Hepatocyte (in vitro differentiated cells): ENCODE data around the gene ZNHIT1. TPM values are rescaled to one million over a fixed set of nuclear protein-coding genes. Genes with fewer than 3 reads are reported as not detected.
"Not testable (repeated sequence)": the region's sequence is repeated elsewhere in the genome, so short reads cannot be mapped to it uniquely, and the experiment has no call there.

Source experiments
- DNase-seq: peaks from one replicate; pipeline ENCODE4 v3.0.0-alpha.2; 2016; ENCODE audit warnings: low spot score
- H2AFZ ChIP-seq: fragments of 200-600 bp; sonication (generic); 2 replicates; pipeline ENCODE4 v1.6.0; 2016; ENCODE audit warnings: antibody characterized with exemption, mild to moderate bottlenecking
- H3K27ac ChIP-seq: fragments of 200-600 bp; sonication (generic); 2 replicates; pipeline ENCODE4 v1.5.1; 2016; ENCODE audit warnings: mild to moderate bottlenecking
- H3K27me3 ChIP-seq: fragments of 200-600 bp; sonication (generic); 2 replicates; pipeline ENCODE4 v1.6.1; 2016
- H3K36me3 ChIP-seq: fragments of 200-600 bp; sonication (generic); replicated peaks from 2 replicates; pipeline ENCODE4 v1.5.1; 2016; ENCODE audit warnings: low read depth; ENCODE audit not compliant: insufficient read depth
- H3K4me1 ChIP-seq: fragments of 200-600 bp; sonication (generic); 2 replicates; pipeline ENCODE4 v1.5.1; 2016; ENCODE audit warnings: mild to moderate bottlenecking, moderate library complexity; ENCODE audit not compliant: insufficient read depth
- H3K4me2 ChIP-seq: fragments of 200-600 bp; sonication (generic); 2 replicates; pipeline ENCODE4 v1.6.0; 2016
- H3K4me3 ChIP-seq: fragments of 200-600 bp; sonication (generic); 2 replicates; pipeline ENCODE4 v1.5.1; 2016; ENCODE audit warnings: mild to moderate bottlenecking
- H3K79me2 ChIP-seq: fragments of 200-600 bp; sonication (generic); 2 replicates; pipeline ENCODE4 v1.6.0; 2017; ENCODE audit warnings: mild to moderate bottlenecking
- H3K9me2 ChIP-seq: fragments of 200-600 bp; sonication (generic); replicated peaks from 2 replicates; pipeline ENCODE4 v1.6.0; 2017; ENCODE audit warnings: mild to moderate bottlenecking; ENCODE audit not compliant: insufficient read depth
- H3K9me3 ChIP-seq: fragments of 200-600 bp; sonication (generic); 2 replicates; pipeline ENCODE4 v1.5.1; 2016; ENCODE audit warnings: low read depth, mild to moderate bottlenecking
- H4K20me1 ChIP-seq: fragments of 200-600 bp; sonication (generic); 2 replicates; pipeline ENCODE4 v1.6.0; 2016; ENCODE audit warnings: mild to moderate bottlenecking; ENCODE audit not compliant: insufficient read depth, poor library complexity, severe bottlenecking
- CTCF ChIP-seq: fragments of 200-600 bp; sonication (generic); IDR thresholded peaks from 2 replicates; pipeline ENCODE4 v1.5.1; 2016; ENCODE audit warnings: antibody characterized with exemption, mild to moderate bottlenecking; ENCODE audit not compliant: poor library complexity
- EZH2 ChIP-seq: fragments of 200-600 bp; sonication (generic); IDR thresholded peaks from 2 replicates; pipeline ENCODE4 v1.6.1; 2016; ENCODE audit warnings: antibody characterized with exemption, mild to moderate bottlenecking, borderline replicate concordance
- EZH2phosphoT487 ChIP-seq: fragments of 200-600 bp; sonication (generic); IDR thresholded peaks from one replicate; pipeline ENCODE4 v1.6.1; 2018; ENCODE audit warnings: antibody characterized with exemption, mild to moderate bottlenecking, low read depth, moderate library complexity; ENCODE audit not compliant: unreplicated experiment, severe bottlenecking
- WGBS: methylation state at CpG from one replicate; pipeline ENCODE4 v1.1.6; 2016; ENCODE audit warnings: low lambda C conversion rate; ENCODE audit errors: missing lambda C conversion rate; 5-methylcytosine and 5-hydroxymethylcytosine counted together
- polyA plus RNA-seq: library from polyadenylated mRNA; unstranded; fragments of >200 nt; fragmentation: Nextera tagmentation; extraction: Ambion mirVana; gene quantifications from 2 replicates; pipeline ENCODE4 v1.2.1, GENCODE V29; 2016
- total RNA-seq: library from RNA; depleted of rRNA; stranded (reverse); fragments of >200 nt; gene quantifications from 2 replicates; pipeline ENCODE4 v1.2.3, GENCODE V29; 2014

Gene ZNHIT1
- total and polyA plus RNA-seq, 2 experiments from 2014 or later = 110 to 117 TPM

DNA sequence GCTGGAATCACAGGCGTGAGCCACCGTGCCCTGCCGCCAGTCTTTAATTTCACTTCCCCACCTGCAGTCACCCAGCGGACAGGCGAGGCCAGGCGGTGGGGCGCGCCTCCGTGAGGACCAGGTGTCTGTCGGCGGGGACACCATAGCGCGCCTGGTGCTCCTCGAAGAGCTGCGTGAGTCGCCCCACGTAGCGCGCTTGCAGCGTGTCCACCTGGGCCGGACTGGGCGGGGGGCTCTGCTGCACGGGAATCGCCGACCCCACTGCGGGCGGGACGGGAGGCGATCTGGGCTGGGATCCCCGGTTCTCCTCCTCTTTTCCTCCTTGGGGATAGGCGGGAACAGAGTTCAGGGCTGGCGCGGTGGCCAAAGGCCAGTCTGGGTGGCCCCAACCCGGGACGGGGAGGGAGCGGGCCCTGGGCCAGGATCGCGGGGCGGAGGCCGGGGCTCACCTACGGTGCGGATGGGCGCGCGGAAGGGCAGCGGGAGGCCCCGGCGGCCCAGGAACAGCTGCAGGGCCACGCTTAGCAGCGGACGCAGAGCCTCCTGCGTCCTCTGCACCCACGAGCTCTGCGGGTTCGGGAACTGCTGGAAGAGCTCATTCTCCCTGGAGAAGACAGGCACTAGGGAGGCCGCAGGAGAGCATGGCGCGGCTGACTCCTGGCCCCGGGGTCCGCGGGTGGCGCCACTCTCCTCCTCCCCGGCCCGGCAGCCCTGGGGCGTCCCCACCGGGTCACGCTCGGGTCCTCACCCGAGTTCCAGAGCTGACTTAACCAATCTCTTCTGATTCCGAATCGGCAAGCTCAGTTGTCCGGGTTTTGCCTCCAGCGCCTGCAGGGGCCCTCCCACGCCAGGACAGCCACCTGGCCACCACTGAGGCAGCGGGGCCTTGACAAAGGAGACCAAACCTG lies 16.0 kb upstream of the ZNHIT1 start:
- H3K4me1 ChIP-seq = no peaks in the 10 kb centered on the region
- no peak overlapping the region for H3K4me3 ChIP-seq
- H3K27ac ChIP-seq = peak overlapping the region; percentile 46
- TF ChIP-seq EZH2phosphoT487 (no peak), CTCF (no peak), EZH2 (no peak)
- H4K20me1 ChIP-seq = no peaks in the 10 kb centered on the region
- peak overlapping the region; percentile 60 for H2AFZ ChIP-seq
- peaks cover 37% of the 10 kb centered on the region for H3K27me3 ChIP-seq
- no peaks in the 10 kb centered on the region for H3K79me2 ChIP-seq
- peak overlapping the region; percentile 84 for H3K4me2 ChIP-seq
- 25% methylated on average over 52 of the region's 75 CpGs for WGBS
- no peak for DNase-seq
- H3K36me3 ChIP-seq = no peaks in the 10 kb centered on the region
- H3K9me2 ChIP-seq = no peaks in the 10 kb centered on the region
- no peaks in the 10 kb centered on the region for H3K9me3 ChIP-seq

DNA sequence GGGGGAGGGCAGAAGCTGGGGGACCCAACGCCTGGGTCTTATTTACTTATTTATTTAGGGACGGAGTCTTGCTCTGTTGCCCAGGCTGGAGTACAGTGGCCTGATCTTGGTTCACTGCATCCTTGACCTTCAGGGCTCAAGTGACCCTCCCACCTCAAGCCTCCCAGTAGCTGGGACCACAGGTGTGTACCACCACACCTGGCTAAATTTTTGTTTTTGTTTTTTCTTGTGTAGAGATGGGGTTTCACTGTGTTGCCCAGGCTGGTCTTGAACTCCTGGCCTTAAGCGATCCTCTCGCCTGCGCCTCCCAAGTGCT lies 15.4 kb upstream of the ZNHIT1 start:
- Histone ChIP-seq H3K36me3 (no peaks in the 10 kb centered on the region), H3K4me2 (peak overlapping the region; percentile 84), H2AFZ (no peak overlapping the region), H4K20me1 (no peaks in the 10 kb centered on the region), H3K4me1 (no peaks in the 10 kb centered on the region), H3K79me2 (no peaks in the 10 kb centered on the region), H3K9me3 (no peaks in the 10 kb centered on the region), H3K27ac (no peak overlapping the region), H3K9me2 (no peaks in the 10 kb centered on the region), H3K27me3 (peaks cover 37% of the 10 kb centered on the region), H3K4me3 (no peak overlapping the region)
- 82% methylated on average over 5 of the region's 5 CpGs for WGBS
- TF ChIP-seq CTCF (no peak), EZH2 (no peak)
- DNase-seq = no peak

DNA sequence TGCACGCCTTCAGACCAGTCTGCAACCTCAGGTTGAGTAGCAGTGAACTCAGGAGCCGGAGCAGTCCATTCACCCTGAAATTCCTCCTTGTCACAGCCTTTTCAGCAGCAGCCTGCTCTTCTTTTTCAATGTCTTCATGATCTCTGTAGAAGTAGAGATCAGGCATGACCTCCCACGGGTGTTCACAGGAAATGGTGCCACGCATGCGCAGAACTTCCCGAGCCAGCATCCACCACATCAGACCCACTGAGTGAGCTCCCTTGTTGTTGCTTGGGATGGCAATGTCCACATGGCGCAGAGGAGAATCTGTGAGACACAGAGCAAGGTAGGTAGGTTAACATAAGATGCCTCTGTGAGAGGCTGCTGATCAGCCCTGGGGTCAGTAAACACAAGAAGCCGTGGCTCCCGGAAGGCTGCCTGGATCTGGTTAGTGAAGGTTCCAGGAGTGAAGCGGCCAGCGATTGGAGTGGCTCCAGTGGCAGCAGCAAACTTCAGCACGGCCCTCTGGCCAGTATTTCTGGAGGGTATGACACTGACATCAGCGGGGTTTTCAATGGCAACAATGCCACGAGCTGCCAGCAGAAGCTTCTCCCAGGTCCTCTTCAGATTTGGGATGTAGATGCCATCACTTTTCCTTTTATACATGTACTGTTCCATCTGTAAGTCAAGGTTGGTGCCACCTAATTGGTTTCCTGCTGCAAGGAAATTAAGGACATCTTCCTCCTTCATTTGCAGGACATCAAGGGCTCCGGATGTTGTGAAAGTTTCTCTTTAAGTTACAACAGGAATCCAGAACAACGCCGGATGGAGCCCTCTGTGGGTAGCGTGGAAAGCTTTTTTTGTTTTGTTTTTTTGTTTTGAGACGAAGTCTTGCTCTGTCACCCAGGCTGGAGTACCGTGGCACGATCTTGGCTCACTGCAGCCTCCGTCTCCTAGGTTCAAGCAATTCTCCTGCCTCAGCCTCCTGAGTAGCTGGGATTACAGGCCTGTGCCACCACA lies 13.9 kb upstream of the ZNHIT1 start:
- not testable (repeated sequence) for H3K9me3 ChIP-seq, H3K4me1 ChIP-seq, H3K79me2 ChIP-seq, H3K4me2 ChIP-seq, H2AFZ ChIP-seq, H3K36me3 ChIP-seq, DNase-seq, H3K27ac ChIP-seq, H4K20me1 ChIP-seq, H3K9me2 ChIP-seq, H3K4me3 ChIP-seq
- peaks cover 37% of the 10 kb centered on the region for H3K27me3 ChIP-seq
- 78% methylated on average over 22 of the region's 22 CpGs for WGBS
